B cell (primary cell): Measurements from ENCODE around the gene GSE1. TPM values are rescaled to one million over a fixed set of nuclear protein-coding genes. Genes with fewer than 3 reads are reported as not detected.

ENCODE experiments used
- ATAC-seq: fragments of 200-7000 bp; cut with Tn5 transposase; one replicate; pipeline ENCODE4 v1.10.0; 2021; ENCODE audit warnings: low read depth, mild to moderate bottlenecking, moderate number of reproducible peaks, moderate library complexity
- CTCF ChIA-PET: fragments of 350-600 bp; sonication (Branson Sonifier 250); formaldehyde crosslinking; loops from one replicate; lab custom pipeline; 2021; ENCODE audit warnings: antibody characterized with exemption, inconsistent platforms; lab: Charles Lee
- POLR2A ChIA-PET: fragments of 350-600 bp; sonication (Branson Sonifier 250); formaldehyde crosslinking; loops from one replicate; lab custom pipeline; 2021; ENCODE audit warnings: antibody characterized with exemption; lab: Charles Lee
- DNase-seq: peaks from one replicate; pipeline ENCODE4 v3.0.0; 2013
- H2AFZ ChIP-seq: 2 replicates; pipeline ENCODE4 v1.6.1; 2012; ENCODE audit warnings: mild to moderate bottlenecking, low read depth, low read length; ENCODE audit not compliant: insufficient read depth, poor library complexity, severe bottlenecking
- H3K27ac ChIP-seq, 2 donors: 1 replicate in 1 of 2; 2 replicates in 1 of 2; pipeline ENCODE4 v1.5.1; 2012 to 2013; ENCODE audit warnings: low read length in 2 of 2, mild to moderate bottlenecking in 2 of 2, moderate library complexity in 1 of 2
- H3K27me3 ChIP-seq, 4 experiments: fragments of 200-600 bp in 1 of 4; sonication (generic) in 1 of 4; replicated peaks in 1 of 4; 1 replicate in 2 of 4; 2 replicates in 2 of 4; pipeline versions ENCODE4 v1.6.1 to v1.7.0; 2013 to 2016; ENCODE audit warnings: low read length in 3 of 4, mild to moderate bottlenecking in 2 of 4, mixed read lengths in 1 of 4, moderate library complexity in 1 of 4; ENCODE audit not compliant: insufficient read depth in 4 of 4, control insufficient read depth in 3 of 4; ENCODE audit errors: control extremely low read depth in 1 of 4
- H3K36me3 ChIP-seq, 2 experiments: replicated peaks in 1 of 2; 1 replicate in 1 of 2; 2 replicates in 1 of 2; pipeline versions ENCODE4 v1.6.1 to v1.7.1; 2013; ENCODE audit warnings: low read length in 1 of 2; ENCODE audit not compliant: insufficient read depth in 2 of 2, control insufficient read depth in 1 of 2; ENCODE audit errors: control extremely low read depth in 1 of 2, extremely low read depth in 1 of 2
- H3K4me1 ChIP-seq, 2 donors: fragments of 200-600 bp in 1 of 2; sonication (generic) in 1 of 2; 1 replicate in 1 of 2; 2 replicates in 1 of 2; pipeline versions ENCODE4 v1.5.1 to v1.6.1; 2013 to 2017; ENCODE audit warnings: low read length in 2 of 2; ENCODE audit not compliant: control insufficient read depth in 2 of 2, insufficient read depth in 2 of 2
- H3K4me2 ChIP-seq: replicated peaks from 2 replicates; pipeline ENCODE3; 2012; ENCODE audit warnings: mild to moderate bottlenecking, low read depth, low read length; ENCODE audit not compliant: poor library complexity, severe bottlenecking
- H3K4me3 ChIP-seq, 5 experiments: fragments of 200-600 bp in 1 of 5; sonication (generic) in 1 of 5; 1 replicate in 3 of 5; 2 replicates in 2 of 5; pipeline versions ENCODE4 v1.5.1 to v1.7.0; 2011 to 2016; ENCODE audit warnings: low read length in 4 of 5, mild to moderate bottlenecking in 4 of 5, low read depth in 2 of 5, control low read depth in 1 of 5, moderate library complexity in 1 of 5; ENCODE audit not compliant: insufficient read depth in 1 of 5; ENCODE audit errors: control extremely low read depth in 1 of 5, extremely low read depth in 1 of 5
- H3K79me2 ChIP-seq: fragments of 200-600 bp; sonication (generic); one replicate; pipeline ENCODE4 v1.6.0; 2016; ENCODE audit warnings: low read length; ENCODE audit not compliant: control insufficient read depth, insufficient read depth
- H3K9ac ChIP-seq: fragments of 200-600 bp; sonication (generic); 2 replicates; pipeline ENCODE4 v1.6.1; 2017; ENCODE audit warnings: mild to moderate bottlenecking, low read length, moderate library complexity
- H3K9me3 ChIP-seq, 3 donors: one replicate each; pipeline versions ENCODE4 v1.6.1 to v1.7.1; 2013; ENCODE audit warnings: low read length in 2 of 3; ENCODE audit not compliant: control insufficient read depth in 2 of 3, insufficient read depth in 1 of 3; ENCODE audit errors: control extremely low read depth in 1 of 3
- H4K20me1 ChIP-seq: 2 replicates; pipeline ENCODE4 v1.6.0; 2012; ENCODE audit warnings: mild to moderate bottlenecking, low read length; ENCODE audit not compliant: insufficient read depth, control insufficient read depth, poor library complexity, severe bottlenecking
- H3K27ac Mint-ChIP-seq: one replicate; pipeline ENCODE4 v1.8.0; 2021; ENCODE audit warnings: mixed read lengths
- H3K27me3 Mint-ChIP-seq: one replicate; pipeline ENCODE4 v1.8.0; 2021; ENCODE audit warnings: mixed read lengths
- H3K4me1 Mint-ChIP-seq: one replicate; pipeline ENCODE4 v1.8.0; 2021; ENCODE audit warnings: mixed read lengths
- H3K4me3 Mint-ChIP-seq: one replicate; pipeline ENCODE4 v1.8.0; 2021; ENCODE audit warnings: mixed read lengths
- H3K9me3 Mint-ChIP-seq: one replicate; pipeline ENCODE4 v1.8.0; 2022; ENCODE audit warnings: mixed read lengths; ENCODE audit not compliant: insufficient read depth
- CTCF ChIP-seq: fragments of 200-600 bp; IDR thresholded peaks from one replicate; pipeline ENCODE4 v1.8.0; 2022; ENCODE audit warnings: antibody characterized with exemption, mild to moderate bottlenecking
- EZH2 ChIP-seq: IDR thresholded peaks from 2 replicates; pipeline ENCODE4 v1.6.1; 2012; ENCODE audit warnings: borderline replicate concordance, low read depth, mild to moderate bottlenecking, moderate library complexity, low read length; ENCODE audit not compliant: insufficient read depth, poor library complexity, severe bottlenecking
- WGBS: methylation state at CpG from one replicate; pipeline ENCODE4 v1.1.5; 2013; ENCODE audit warnings: missing lambda C conversion rate; ENCODE audit not compliant: insufficient coverage; 5-methylcytosine and 5-hydroxymethylcytosine counted together
- intact Hi-C: fragments of 100-400 bp; cut with micrococcal nuclease; formaldehyde crosslinking; loops from one replicate; pipeline ENCODE4 v1.10.0; 2022
- polyA plus RNA-seq: library from polyadenylated mRNA; depleted of rRNA; stranded (reverse); fragments of >200 nt; gene quantifications from 2 replicates; pipeline ENCODE4 v1.2.3, GENCODE V29; 2012
- total RNA-seq, 2 donors: library from RNA; stranded (reverse); fragments of 120-200 nt in 1 of 2; gene quantifications; 1 replicate in 1 of 2; 2 replicates in 1 of 2; pipeline versions ENCODE4 v1.2.3 to v1.2.4, GENCODE V29; 2013 to 2022

The GSE1 gene
- total and polyA plus RNA-seq, 2 donors (not counting 1 experiment from before 2014, with no cell fraction given) = 57.3 to 76.1 TPM

DNA sequence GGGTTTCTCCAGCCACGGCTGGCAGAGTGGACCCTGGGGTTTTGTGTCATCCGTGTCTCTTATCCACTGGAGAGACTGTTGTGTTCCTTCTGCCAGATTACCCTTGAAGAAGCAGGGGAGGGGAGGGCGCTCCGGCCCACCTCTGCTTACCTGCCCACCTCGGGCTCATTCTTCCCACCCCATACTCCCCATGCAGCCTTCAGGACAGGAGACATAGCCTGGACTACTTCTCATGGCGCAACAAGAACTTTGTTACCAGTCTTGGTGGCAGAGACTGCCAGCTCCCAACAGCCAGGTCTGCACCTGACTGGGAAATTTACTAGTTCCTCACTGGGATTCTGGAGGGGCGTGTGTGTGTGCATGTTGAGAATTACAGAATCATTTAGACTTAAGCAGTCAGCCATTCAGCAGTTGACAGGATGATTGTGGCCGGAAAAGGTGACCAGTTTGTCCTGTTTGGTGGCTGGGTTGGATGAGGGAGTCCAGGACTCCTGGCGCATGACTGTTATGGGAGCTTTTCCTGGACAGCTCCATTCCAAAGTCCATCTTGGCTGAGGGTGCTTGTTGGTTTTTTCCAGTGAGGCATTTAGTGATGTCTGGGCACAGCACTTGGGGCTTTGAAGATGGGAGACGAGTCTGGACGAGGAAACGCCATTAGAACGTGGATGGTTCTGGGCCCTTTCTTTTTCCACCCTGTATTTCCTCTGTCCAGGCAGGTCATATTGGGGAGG is 8.7 kb downstream of the GSE1 start:
- WGBS = 89% methylated on average over 7 of the region's 13 CpGs
- DNase-seq = no peak
- no peak for ATAC-seq
- Histone ChIP-seq H3K9ac (no peak overlapping the region), H3K4me3 (no peak overlapping the region), H2AFZ (no peak overlapping the region), H3K79me2 (peaks cover 100% of the 10 kb centered on the region), H3K4me2 (no peak overlapping the region), H3K27ac (no peak overlapping the region), H3K27me3 (no peaks in the 10 kb centered on the region), H3K9me3 (no peaks in the 10 kb centered on the region), H4K20me1 (peaks cover 100% of the 10 kb centered on the region), H3K36me3 (peaks cover 0 to 33% of the 10 kb centered on the region in 2 experiments), H3K4me1 (peaks cover 12 to 33% of the 10 kb centered on the region in 2 donors)
- no peaks in the 10 kb centered on the region for H3K27me3 Mint-ChIP-seq
- no peak for TF ChIP-seq CTCF
- no peak for TF ChIP-seq EZH2
- H3K27ac Mint-ChIP-seq = no peak overlapping the region
- no peak overlapping the region for H3K4me3 Mint-ChIP-seq
- intact Hi-C loops = no loop called here
- ChIA-PET CTCF (no interaction called here), POLR2A (no interaction called here)
- no peaks in the 10 kb centered on the region for H3K9me3 Mint-ChIP-seq
- H3K4me1 Mint-ChIP-seq = peaks cover 53% of the 10 kb centered on the region

DNA sequence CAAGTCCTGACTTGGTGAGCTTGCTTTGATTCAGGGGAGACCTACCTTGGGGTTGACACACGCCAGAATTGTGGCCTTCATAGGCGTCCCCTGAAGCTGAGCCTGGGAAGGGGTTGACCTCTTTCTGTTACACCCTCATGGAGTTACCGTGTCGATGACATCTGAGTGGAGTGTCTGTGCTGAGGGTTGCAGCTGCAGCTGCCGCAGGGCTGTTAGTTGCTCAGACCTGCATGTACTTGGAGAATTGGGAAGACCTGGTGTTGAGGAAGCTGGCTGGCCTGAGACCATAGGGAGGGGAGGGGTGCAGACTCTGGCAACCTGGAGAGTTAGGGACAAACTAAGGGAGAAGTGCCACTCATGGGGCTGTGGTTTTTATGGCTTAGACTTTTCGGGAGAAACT is 9.6 kb downstream of the GSE1 start:
- POLR2A ChIA-PET = no interaction called here
- Histone ChIP-seq H3K36me3 (peaks cover 0 to 33% of the 10 kb centered on the region in 2 experiments), H3K4me2 (no peak overlapping the region), H3K9me3 (no peaks in the 10 kb centered on the region), H3K4me3 (no peak overlapping the region), H3K27me3 (no peaks in the 10 kb centered on the region), H3K27ac (no peak overlapping the region), H2AFZ (no peak overlapping the region), H3K9ac (no peak overlapping the region), H4K20me1 (peaks cover 100% of the 10 kb centered on the region), H3K4me1 (peaks cover 5 to 29% of the 10 kb centered on the region in 2 donors), H3K79me2 (peaks cover 100% of the 10 kb centered on the region)
- H3K9me3 Mint-ChIP-seq = no peaks in the 10 kb centered on the region
- no peaks in the 10 kb centered on the region for H3K27me3 Mint-ChIP-seq
- peaks cover 51% of the 10 kb centered on the region for H3K4me1 Mint-ChIP-seq
- H3K4me3 Mint-ChIP-seq = no peak overlapping the region
- CTCF ChIA-PET = no interaction called here
- intact Hi-C loops = no loop called here
- no peak for TF ChIP-seq EZH2
- no peak for TF ChIP-seq CTCF
- ATAC-seq (no peak), DNase-seq (no peak)
- WGBS = 88% methylated on average over 5 of the region's 6 CpGs
- H3K27ac Mint-ChIP-seq = no peak overlapping the region
